RWPE2 (cell line): ENCODE results near the gene EEF2K.

Experiments used
- ATAC-seq: fragments of 200-7000 bp; cut with Tn5 transposase; 3 replicates; pipeline ENCODE4 v1.9.1; 2021; ENCODE audit warnings: low read depth
- DNase-seq: peaks from one replicate; pipeline ENCODE4 v3.0.0-alpha.2; 2020; ENCODE audit warnings: low spot score
- H3K27ac ChIP-seq: fragments of 450-650 bp; 2 replicates; pipeline ENCODE4 v1.5.1; 2017; ENCODE audit warnings: mild to moderate bottlenecking; ENCODE audit not compliant: poor library complexity, severe bottlenecking
- H3K27me3 ChIP-seq: fragments of 250-450 bp; sonication (Bioruptor Pico); 2 replicates; pipeline ENCODE4 v1.5.1; 2021; ENCODE audit warnings: mild to moderate bottlenecking, moderate library complexity; ENCODE audit not compliant: insufficient read depth, poor library complexity, severe bottlenecking
- H3K36me3 ChIP-seq: fragments of 250-450 bp; sonication (Bioruptor Pico); 2 replicates; pipeline ENCODE4 v1.5.1; 2020; ENCODE audit warnings: low read depth, mild to moderate bottlenecking, moderate library complexity
- H3K4me1 ChIP-seq: fragments of 250-450 bp; sonication (Bioruptor Pico); 2 replicates; pipeline ENCODE4 v1.5.1; 2021; ENCODE audit warnings: mild to moderate bottlenecking, moderate library complexity; ENCODE audit not compliant: insufficient read depth, poor library complexity, severe bottlenecking
- H3K4me3 ChIP-seq: fragments of 250-450 bp; sonication (Bioruptor Pico); 2 replicates; pipeline ENCODE4 v1.5.1; 2021; ENCODE audit warnings: mild to moderate bottlenecking, moderate library complexity; ENCODE audit not compliant: severe bottlenecking
- H3K9me3 ChIP-seq: fragments of 250-450 bp; sonication (Bioruptor Pico); 2 replicates; pipeline ENCODE4 v1.5.1; 2021; ENCODE audit warnings: mild to moderate bottlenecking, moderate library complexity; ENCODE audit not compliant: severe bottlenecking
- CTCF ChIP-seq: fragments of 450-650 bp; IDR thresholded peaks from one replicate; pipeline ENCODE4 v1.5.1; 2017; ENCODE audit warnings: mild to moderate bottlenecking, moderate library complexity; ENCODE audit not compliant: poor library complexity, severe bottlenecking

EEF2K gene

GRCh38 chr16:22330326-22330725, 124.2 kb downstream of the EEF2K start:
- no peak for ATAC-seq
- Histone ChIP-seq H3K27ac (no peak overlapping the region), H3K36me3 (peaks cover 76% of the 10 kb centered on the region), H3K27me3 (no peaks in the 10 kb centered on the region), H3K9me3 (no peaks in the 10 kb centered on the region), H3K4me1 (no peaks in the 10 kb centered on the region), H3K4me3 (no peak overlapping the region)
- DNase-seq, result no peak
- TF ChIP-seq CTCF, result no peak

- H3K4me1 ChIP-seq, result no peaks in the 10 kb centered on the region
- no peak for TF ChIP-seq CTCF
- H3K36me3 ChIP-seq, result peaks cover 79% of the 10 kb centered on the region
- ATAC-seq (no peak), DNase-seq (no peak)
- no peak overlapping the region for H3K4me3 ChIP-seq
- peaks cover 11% of the 10 kb centered on the region for H3K9me3 ChIP-seq
- H3K27me3 ChIP-seq, result no peaks in the 10 kb centered on the region
- H3K27ac ChIP-seq, result no peak overlapping the region
Measured at GRCh38 chr16:22333457-22333994, 127.4 kb downstream of the EEF2K start.

- no peak for TF ChIP-seq CTCF
- H3K4me1 ChIP-seq, result no peaks in the 10 kb centered on the region
- DNase-seq (no peak), ATAC-seq (no peak)
- no peaks in the 10 kb centered on the region for H3K27me3 ChIP-seq
- no peak overlapping the region for H3K4me3 ChIP-seq
- H3K36me3 ChIP-seq, result peaks cover 80% of the 10 kb centered on the region
- no peak overlapping the region for H3K27ac ChIP-seq
- peaks cover 11% of the 10 kb centered on the region for H3K9me3 ChIP-seq
Measured at GRCh38 chr16:22335668-22336246, 129.7 kb downstream of the EEF2K start.

- H3K9me3 ChIP-seq, result peaks cover 15% of the 10 kb centered on the region
- H3K36me3 ChIP-seq, result peaks cover 81% of the 10 kb centered on the region
- H3K27ac ChIP-seq, result no peak overlapping the region
- H3K4me1 ChIP-seq, result no peaks in the 10 kb centered on the region
- DNase-seq (no peak), ATAC-seq (no peak)
- H3K4me3 ChIP-seq, result no peak overlapping the region
- H3K27me3 ChIP-seq, result no peaks in the 10 kb centered on the region
- no peak for TF ChIP-seq CTCF
Measured at GRCh38 chr16:22336581-22336980, 130.5 kb downstream of the EEF2K start.

GRCh38 chr16:22337045-22337444, 131.0 kb downstream of the EEF2K start:
- H3K4me3 ChIP-seq, result no peak overlapping the region
- no peaks in the 10 kb centered on the region for H3K27me3 ChIP-seq
- H3K4me1 ChIP-seq, result no peaks in the 10 kb centered on the region
- TF ChIP-seq CTCF, result no peak
- ATAC-seq, result no peak
- DNase-seq, result no peak
- H3K27ac ChIP-seq, result no peak overlapping the region
- H3K9me3 ChIP-seq, result peaks cover 15% of the 10 kb centered on the region
- H3K36me3 ChIP-seq, result peaks cover 76% of the 10 kb centered on the region
